Measurements from ENCODE around the gene LRRC72. TPM values are rescaled to one million over a fixed set of nuclear protein-coding genes. Genes with fewer than 3 reads are reported as not detected.

LRRC72 gene
- total RNA-seq, 1 experiment from 2014 or later, result not detected

DNA sequence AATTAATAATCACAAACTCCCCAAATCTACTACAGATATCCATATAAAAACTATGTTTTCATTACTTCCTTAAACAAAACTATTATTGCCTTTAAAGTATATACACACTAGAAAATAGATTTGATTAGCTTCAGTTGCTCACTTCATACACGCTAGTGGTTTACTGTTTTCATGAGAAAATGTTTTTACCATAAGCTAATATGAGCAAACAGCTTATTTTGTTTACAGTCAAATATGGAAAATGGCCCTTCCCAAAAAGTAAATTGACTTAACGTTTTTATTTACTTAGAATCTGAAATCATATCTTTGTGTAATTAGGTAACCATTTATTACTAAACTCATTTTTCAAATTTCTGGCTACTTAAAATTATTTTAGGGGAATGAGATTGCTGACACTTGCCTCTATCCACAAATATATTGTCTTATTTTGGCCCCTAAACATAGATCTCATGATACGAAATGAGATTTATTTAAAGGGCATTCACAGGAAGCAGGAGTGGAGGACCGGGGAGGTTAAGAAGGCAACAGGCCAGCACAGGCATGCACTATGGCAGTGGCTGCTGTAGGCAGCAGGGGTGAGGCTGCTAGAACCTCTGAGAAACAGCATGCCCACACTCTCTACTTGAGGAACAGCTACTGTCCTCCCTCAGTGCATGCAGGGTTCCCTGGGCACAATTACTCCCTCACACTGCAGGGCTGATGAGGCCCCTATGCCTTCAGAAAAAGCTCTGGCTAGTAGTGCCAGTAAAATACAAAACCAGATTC, 31.5 kb upstream of the LRRC72 start:
- CTCF ChIA-PET, result no interaction called here
- intact Hi-C loops (cut with micrococcal nuclease; ENCODE audit: unreplicated experiment), result no loop called here

DNA sequence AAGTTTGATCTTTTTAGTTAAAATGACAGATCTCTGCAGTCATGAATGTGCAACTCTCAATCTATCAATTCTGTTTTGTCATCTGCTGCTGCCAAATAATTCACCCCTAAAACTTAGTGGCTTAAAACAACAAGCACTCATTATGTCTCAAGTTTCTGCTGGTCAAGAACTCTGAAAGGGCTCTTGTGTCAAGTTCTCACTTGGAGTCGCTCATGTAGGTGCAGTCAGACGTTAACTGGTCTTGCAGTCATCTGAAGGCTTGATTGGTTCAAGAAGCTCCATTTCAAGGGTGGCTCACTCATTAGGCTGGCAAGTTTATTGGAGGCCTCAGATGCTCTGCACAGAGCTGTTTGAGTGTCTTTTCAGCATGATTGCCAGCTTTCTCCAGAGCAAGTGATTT, 28.5 kb upstream of the LRRC72 start:
- in situ Hi-C loops (cut with HindIII; ENCODE audit: low pct_unique_long_range_greater_than_20kb, low sequenced_read_pairs) (no loop called here), intact Hi-C loops (cut with micrococcal nuclease; ENCODE audit: unreplicated experiment) (no loop called here)
- Histone ChIP-seq H3K9me3 (ENCODE audit: control insufficient read depth, insufficient read depth, low read depth, low read length) (no peaks in the 10 kb centered on the region), H3K4me3 (ENCODE audit: low read depth in 2 of 2, low read length in 2 of 2) (no peak overlapping the region), H3K27me3 (ENCODE audit: control insufficient read depth, insufficient read depth, low read length) (no peaks in the 10 kb centered on the region), H3K36me3 (ENCODE audit: control insufficient read depth, insufficient read depth, low read length) (no peaks in the 10 kb centered on the region), H3K27ac (ENCODE audit: low read length) (no peak overlapping the region), H3K4me1 (ENCODE audit: control insufficient read depth, insufficient read depth, low read length) (no peaks in the 10 kb centered on the region)
- CTCF ChIA-PET, result interaction anchor here (0.7 kb wide), 1 partner anchor 13 kb away, joined by 6 read pairs; no protein-coding TSS in a partner anchor
- DNase-seq (ENCODE audit: low read depth, low spot score) (no peak), ATAC-seq (no peak)
- no peak for TF ChIP-seq TCF7L2 (IDR thresholded peaks at IDR 0.05; ENCODE audit: low read depth, low read length)
- TF ChIP-seq REST (IDR thresholded peaks at IDR 0.05; ENCODE audit: insufficient read depth in 1 of 2, low read depth in 2 of 2, low read length in 1 of 2), result no peak
- TF ChIP-seq POLR2AphosphoS5 (IDR thresholded peaks at IDR 0.05; ENCODE audit: low read depth, low read length), result no peak
- TF ChIP-seq SIN3A (IDR thresholded peaks at IDR 0.05; ENCODE audit: borderline replicate concordance, insufficient read depth, low read depth, low read length), result no peak
- TF ChIP-seq, protein P1, sequence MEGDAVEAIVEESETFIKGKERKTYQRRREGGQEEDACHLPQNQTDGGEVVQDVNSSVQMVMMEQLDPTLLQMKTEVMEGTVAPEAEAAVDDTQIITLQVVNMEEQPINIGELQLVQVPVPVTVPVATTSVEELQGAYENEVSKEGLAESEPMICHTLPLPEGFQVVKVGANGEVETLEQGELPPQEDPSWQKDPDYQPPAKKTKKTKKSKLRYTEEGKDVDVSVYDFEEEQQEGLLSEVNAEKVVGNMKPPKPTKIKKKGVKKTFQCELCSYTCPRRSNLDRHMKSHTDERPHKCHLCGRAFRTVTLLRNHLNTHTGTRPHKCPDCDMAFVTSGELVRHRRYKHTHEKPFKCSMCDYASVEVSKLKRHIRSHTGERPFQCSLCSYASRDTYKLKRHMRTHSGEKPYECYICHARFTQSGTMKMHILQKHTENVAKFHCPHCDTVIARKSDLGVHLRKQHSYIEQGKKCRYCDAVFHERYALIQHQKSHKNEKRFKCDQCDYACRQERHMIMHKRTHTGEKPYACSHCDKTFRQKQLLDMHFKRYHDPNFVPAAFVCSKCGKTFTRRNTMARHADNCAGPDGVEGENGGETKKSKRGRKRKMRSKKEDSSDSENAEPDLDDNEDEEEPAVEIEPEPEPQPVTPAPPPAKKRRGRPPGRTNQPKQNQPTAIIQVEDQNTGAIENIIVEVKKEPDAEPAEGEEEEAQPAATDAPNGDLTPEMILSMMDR (IDR thresholded peaks at IDR 0.05), result no peak
- BruUV-seq (replicated peaks), result no TSS peak
- POLR2A ChIA-PET, result no interaction called here

More for the DNA sequence above, 31.5 kb upstream of the LRRC72 start:
- no peak for DNase-seq (ENCODE audit: low read depth, low spot score)
- Histone ChIP-seq H3K27me3 (ENCODE audit: control insufficient read depth, insufficient read depth, low read length) (no peaks in the 10 kb centered on the region), H3K27ac (ENCODE audit: low read length) (no peak overlapping the region), H3K4me3 (ENCODE audit: low read depth in 2 of 2, low read length in 2 of 2) (no peak overlapping the region), H3K9me3 (ENCODE audit: control insufficient read depth, insufficient read depth, low read depth, low read length) (no peaks in the 10 kb centered on the region), H3K4me1 (ENCODE audit: control insufficient read depth, insufficient read depth, low read length) (no peaks in the 10 kb centered on the region), H3K36me3 (ENCODE audit: control insufficient read depth, insufficient read depth, low read length) (no peaks in the 10 kb centered on the region)
- in situ Hi-C loops (cut with HindIII; ENCODE audit: low pct_unique_long_range_greater_than_20kb, low sequenced_read_pairs), result no loop called here
- ATAC-seq, result peak; percentile 56; the same call in 1 of the 2 replicates
- no peak for TF ChIP-seq POLR2AphosphoS5 (IDR thresholded peaks at IDR 0.05; ENCODE audit: low read depth, low read length)
- TF ChIP-seq TCF7L2 (IDR thresholded peaks at IDR 0.05; ENCODE audit: low read depth, low read length), result no peak
- TF ChIP-seq, protein P1 (IDR thresholded peaks at IDR 0.05), result no peak
- no peak for TF ChIP-seq SIN3A (IDR thresholded peaks at IDR 0.05; ENCODE audit: borderline replicate concordance, insufficient read depth, low read depth, low read length)
- no peak for TF ChIP-seq REST (IDR thresholded peaks at IDR 0.05; ENCODE audit: insufficient read depth in 1 of 2, low read depth in 2 of 2, low read length in 1 of 2)
- POLR2A ChIA-PET, result no interaction called here
- BruUV-seq (replicated peaks), result no TSS peak
